GM10266 (cell line): Measurements from ENCODE around the gene TMEM238L.

Experiments used
- DNase-seq: peaks from one replicate; pipeline ENCODE4 v3.0.0; 2012; ENCODE audit errors: extremely low spot score
- TF ChIP-seq, protein P1 (sequence below): IDR thresholded peaks from 2 replicates; pipeline ENCODE4 v1.5.1; 2012; ENCODE audit warnings: mild to moderate bottlenecking, low read depth; ENCODE audit not compliant: control insufficient read depth, insufficient read depth; ENCODE audit errors: missing control alignments

TMEM238L gene

GRCh38 chr17:10775058-10775457 is 28.8 kb downstream of the TMEM238L start:
- TF ChIP-seq, protein P1, sequence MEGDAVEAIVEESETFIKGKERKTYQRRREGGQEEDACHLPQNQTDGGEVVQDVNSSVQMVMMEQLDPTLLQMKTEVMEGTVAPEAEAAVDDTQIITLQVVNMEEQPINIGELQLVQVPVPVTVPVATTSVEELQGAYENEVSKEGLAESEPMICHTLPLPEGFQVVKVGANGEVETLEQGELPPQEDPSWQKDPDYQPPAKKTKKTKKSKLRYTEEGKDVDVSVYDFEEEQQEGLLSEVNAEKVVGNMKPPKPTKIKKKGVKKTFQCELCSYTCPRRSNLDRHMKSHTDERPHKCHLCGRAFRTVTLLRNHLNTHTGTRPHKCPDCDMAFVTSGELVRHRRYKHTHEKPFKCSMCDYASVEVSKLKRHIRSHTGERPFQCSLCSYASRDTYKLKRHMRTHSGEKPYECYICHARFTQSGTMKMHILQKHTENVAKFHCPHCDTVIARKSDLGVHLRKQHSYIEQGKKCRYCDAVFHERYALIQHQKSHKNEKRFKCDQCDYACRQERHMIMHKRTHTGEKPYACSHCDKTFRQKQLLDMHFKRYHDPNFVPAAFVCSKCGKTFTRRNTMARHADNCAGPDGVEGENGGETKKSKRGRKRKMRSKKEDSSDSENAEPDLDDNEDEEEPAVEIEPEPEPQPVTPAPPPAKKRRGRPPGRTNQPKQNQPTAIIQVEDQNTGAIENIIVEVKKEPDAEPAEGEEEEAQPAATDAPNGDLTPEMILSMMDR = no peak
- DNase-seq = no peak

DNA sequence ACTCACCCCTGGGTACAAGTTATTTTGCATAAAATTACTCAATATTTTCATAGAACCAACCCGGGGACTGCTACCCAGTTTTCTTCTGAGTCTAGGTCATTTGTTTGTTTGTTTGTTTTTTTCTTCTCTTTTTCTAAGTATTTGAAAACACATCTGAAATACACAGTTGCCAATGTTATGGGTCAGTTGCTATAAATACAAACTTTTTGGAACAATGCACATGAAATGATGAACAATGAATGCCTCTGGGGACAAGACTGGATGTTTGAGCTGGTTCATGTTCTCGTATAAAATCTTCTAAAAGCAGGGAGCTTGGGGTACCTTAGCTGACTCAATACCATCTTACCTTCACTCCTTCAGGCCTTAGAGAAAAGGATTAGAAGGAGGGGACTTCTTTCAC is 30.5 kb downstream of the TMEM238L start:
- TF ChIP-seq, protein P1 = no peak
- DNase-seq = no peak

- TF ChIP-seq, protein P1 = peak; percentile 50
- DNase-seq = no peak
Measured at GRCh38 chr17:10772425-10773380, 31.2 kb downstream of the TMEM238L start.

DNA sequence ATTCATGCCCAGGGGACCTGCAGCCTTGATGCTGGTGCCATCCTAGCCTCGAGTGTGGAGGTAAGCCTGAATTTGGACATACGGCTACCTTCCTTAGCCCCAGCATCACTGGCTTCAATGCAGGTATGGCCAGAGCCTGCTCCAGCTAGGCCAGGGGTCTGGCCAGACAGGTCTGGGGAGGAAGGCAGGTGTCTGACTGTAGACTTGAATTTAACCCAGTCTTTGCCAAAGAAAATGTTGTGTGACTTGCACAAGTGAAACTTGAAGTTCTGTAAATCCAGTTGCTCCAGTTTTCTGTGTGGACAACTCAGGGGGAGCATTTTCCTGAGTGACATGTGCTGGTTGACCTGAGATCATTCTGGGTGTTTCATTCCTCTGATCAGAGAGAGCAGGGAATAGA is 32.8 kb downstream of the TMEM238L start:
- no peak for DNase-seq
- TF ChIP-seq, protein P1 = no peak

DNA sequence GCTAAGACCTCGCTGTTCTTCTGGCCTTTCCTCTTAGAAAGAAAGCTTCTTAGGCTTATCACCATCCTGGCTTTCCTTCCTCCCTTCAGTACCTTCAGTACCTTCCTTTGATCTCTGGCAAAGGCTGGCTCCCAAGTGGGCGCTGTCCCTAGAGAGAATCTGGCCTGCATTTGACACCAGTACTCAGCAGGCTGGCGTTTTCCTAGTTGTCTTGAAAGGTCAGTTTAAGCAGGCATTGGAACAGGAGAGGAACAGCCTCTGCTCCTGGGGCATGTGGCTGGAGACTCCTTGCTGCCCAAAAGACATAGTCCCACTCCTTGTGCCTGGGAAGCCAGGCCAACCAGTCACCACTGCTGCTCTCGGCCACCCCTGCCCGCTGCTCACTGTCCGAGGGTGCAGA is 34.1 kb downstream of the TMEM238L start:
- TF ChIP-seq, protein P1 = no peak
- no peak for DNase-seq

DNA sequence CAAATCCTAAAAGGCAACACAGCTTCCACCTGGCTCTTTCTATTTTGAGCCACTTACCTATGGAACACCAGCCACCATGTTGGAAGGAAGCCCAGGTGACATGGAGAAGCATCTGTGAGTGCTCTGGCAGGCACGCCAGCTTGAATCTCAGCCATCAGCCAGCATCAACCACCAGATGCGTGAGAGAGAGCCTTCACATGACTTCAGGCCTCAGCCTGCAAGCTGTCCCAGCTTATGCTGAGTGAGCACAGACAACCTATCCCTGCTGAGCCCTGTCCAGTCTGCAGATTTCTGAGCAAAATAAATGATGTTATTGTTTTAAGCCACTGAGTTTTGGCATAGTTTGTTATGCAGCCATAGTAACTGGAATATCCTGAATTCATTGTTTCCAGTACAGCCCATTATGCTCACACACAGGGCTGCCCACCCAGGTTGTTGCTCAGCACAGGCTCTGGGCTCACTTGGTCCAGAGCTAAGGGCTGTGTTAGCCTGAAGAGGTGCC is 35.1 kb downstream of the TMEM238L start:
- DNase-seq = no peak
- TF ChIP-seq, protein P1 = no peak

- DNase-seq = no peak
- TF ChIP-seq, protein P1 = no peak
Measured at GRCh38 chr17:10767232-10767631, 36.7 kb downstream of the TMEM238L start.
